Hepatocyte (in vitro differentiated cells): ENCODE results near the gene CHTOP. TPM values are rescaled to one million over a fixed set of nuclear protein-coding genes. Genes with fewer than 3 reads are reported as not detected.

ENCODE experiments used
- DNase-seq: peaks from one replicate; pipeline ENCODE4 v3.0.0-alpha.2; 2016; ENCODE audit warnings: low spot score
- H2AFZ ChIP-seq: fragments of 200-600 bp; sonication (generic); 2 replicates; pipeline ENCODE4 v1.6.0; 2016; ENCODE audit warnings: antibody characterized with exemption, mild to moderate bottlenecking
- H3K27ac ChIP-seq: fragments of 200-600 bp; sonication (generic); 2 replicates; pipeline ENCODE4 v1.5.1; 2016; ENCODE audit warnings: mild to moderate bottlenecking
- H3K27me3 ChIP-seq: fragments of 200-600 bp; sonication (generic); 2 replicates; pipeline ENCODE4 v1.6.1; 2016
- H3K36me3 ChIP-seq: fragments of 200-600 bp; sonication (generic); replicated peaks from 2 replicates; pipeline ENCODE4 v1.5.1; 2016; ENCODE audit warnings: low read depth; ENCODE audit not compliant: insufficient read depth
- H3K4me1 ChIP-seq: fragments of 200-600 bp; sonication (generic); 2 replicates; pipeline ENCODE4 v1.5.1; 2016; ENCODE audit warnings: mild to moderate bottlenecking, moderate library complexity; ENCODE audit not compliant: insufficient read depth
- H3K4me2 ChIP-seq: fragments of 200-600 bp; sonication (generic); 2 replicates; pipeline ENCODE4 v1.6.0; 2016
- H3K4me3 ChIP-seq: fragments of 200-600 bp; sonication (generic); 2 replicates; pipeline ENCODE4 v1.5.1; 2016; ENCODE audit warnings: mild to moderate bottlenecking
- H3K79me2 ChIP-seq: fragments of 200-600 bp; sonication (generic); 2 replicates; pipeline ENCODE4 v1.6.0; 2017; ENCODE audit warnings: mild to moderate bottlenecking
- H3K9me2 ChIP-seq: fragments of 200-600 bp; sonication (generic); replicated peaks from 2 replicates; pipeline ENCODE4 v1.6.0; 2017; ENCODE audit warnings: mild to moderate bottlenecking; ENCODE audit not compliant: insufficient read depth
- H3K9me3 ChIP-seq: fragments of 200-600 bp; sonication (generic); 2 replicates; pipeline ENCODE4 v1.5.1; 2016; ENCODE audit warnings: low read depth, mild to moderate bottlenecking
- H4K20me1 ChIP-seq: fragments of 200-600 bp; sonication (generic); 2 replicates; pipeline ENCODE4 v1.6.0; 2016; ENCODE audit warnings: mild to moderate bottlenecking; ENCODE audit not compliant: insufficient read depth, poor library complexity, severe bottlenecking
- EZH2 ChIP-seq: fragments of 200-600 bp; sonication (generic); IDR thresholded peaks from 2 replicates; pipeline ENCODE4 v1.6.1; 2016; ENCODE audit warnings: antibody characterized with exemption, mild to moderate bottlenecking, borderline replicate concordance
- EZH2phosphoT487 ChIP-seq: fragments of 200-600 bp; sonication (generic); IDR thresholded peaks from one replicate; pipeline ENCODE4 v1.6.1; 2018; ENCODE audit warnings: antibody characterized with exemption, mild to moderate bottlenecking, low read depth, moderate library complexity; ENCODE audit not compliant: unreplicated experiment, severe bottlenecking
- WGBS: methylation state at CpG from one replicate; pipeline ENCODE4 v1.1.6; 2016; ENCODE audit warnings: low lambda C conversion rate; ENCODE audit errors: missing lambda C conversion rate; 5-methylcytosine and 5-hydroxymethylcytosine counted together
- polyA plus RNA-seq: library from polyadenylated mRNA; unstranded; fragments of >200 nt; fragmentation: Nextera tagmentation; extraction: Ambion mirVana; gene quantifications from 2 replicates; pipeline ENCODE4 v1.2.1, GENCODE V29; 2016
- total RNA-seq: library from RNA; depleted of rRNA; stranded (reverse); fragments of >200 nt; gene quantifications from 2 replicates; pipeline ENCODE4 v1.2.3, GENCODE V29; 2014
- TF ChIP-seq, protein P1 (sequence below): fragments of 200-600 bp; sonication (generic); IDR thresholded peaks from 2 replicates; pipeline ENCODE4 v1.5.1; 2016; ENCODE audit warnings: antibody characterized with exemption, mild to moderate bottlenecking; ENCODE audit not compliant: poor library complexity

The CHTOP gene
- total and polyA plus RNA-seq, 2 experiments from 2014 or later: 50.7 to 65.5 TPM

DNA sequence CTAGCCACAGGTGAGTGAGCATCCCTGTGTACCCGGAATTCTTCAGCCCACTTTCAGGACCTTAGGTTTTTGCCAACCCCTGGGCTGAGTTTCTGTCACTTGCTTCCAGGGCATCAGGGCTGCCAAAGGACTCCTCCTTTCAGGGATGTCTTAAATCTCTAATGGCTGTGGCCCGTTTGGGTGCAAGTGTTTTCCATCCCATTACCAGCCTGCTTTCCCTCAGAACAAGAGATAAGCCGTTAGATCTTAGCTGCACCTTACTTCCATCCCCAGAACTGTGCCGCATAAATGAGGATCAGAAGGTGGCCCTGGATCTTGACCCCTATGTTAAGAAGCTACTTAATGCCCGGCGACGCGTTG lies 25.3 kb downstream of the CHTOP start:
- Histone ChIP-seq H3K4me3 (peak overlapping the region; percentile 85), H2AFZ (peak overlapping the region; percentile 82), H3K4me2 (peak overlapping the region; percentile 91), H3K27me3 (no peaks in the 10 kb centered on the region), H3K79me2 (peaks cover 17% of the 10 kb centered on the region), H3K27ac (peak overlapping the region; percentile 89), H3K9me3 (no peaks in the 10 kb centered on the region), H3K9me2 (no peaks in the 10 kb centered on the region), H3K36me3 (no peaks in the 10 kb centered on the region), H3K4me1 (peaks cover 5% of the 10 kb centered on the region), H4K20me1 (no peaks in the 10 kb centered on the region)
- WGBS: 47% methylated on average over 8 of the region's 8 CpGs
- TF ChIP-seq EZH2 (no peak), EZH2phosphoT487 (no peak)
- TF ChIP-seq, protein P1, sequence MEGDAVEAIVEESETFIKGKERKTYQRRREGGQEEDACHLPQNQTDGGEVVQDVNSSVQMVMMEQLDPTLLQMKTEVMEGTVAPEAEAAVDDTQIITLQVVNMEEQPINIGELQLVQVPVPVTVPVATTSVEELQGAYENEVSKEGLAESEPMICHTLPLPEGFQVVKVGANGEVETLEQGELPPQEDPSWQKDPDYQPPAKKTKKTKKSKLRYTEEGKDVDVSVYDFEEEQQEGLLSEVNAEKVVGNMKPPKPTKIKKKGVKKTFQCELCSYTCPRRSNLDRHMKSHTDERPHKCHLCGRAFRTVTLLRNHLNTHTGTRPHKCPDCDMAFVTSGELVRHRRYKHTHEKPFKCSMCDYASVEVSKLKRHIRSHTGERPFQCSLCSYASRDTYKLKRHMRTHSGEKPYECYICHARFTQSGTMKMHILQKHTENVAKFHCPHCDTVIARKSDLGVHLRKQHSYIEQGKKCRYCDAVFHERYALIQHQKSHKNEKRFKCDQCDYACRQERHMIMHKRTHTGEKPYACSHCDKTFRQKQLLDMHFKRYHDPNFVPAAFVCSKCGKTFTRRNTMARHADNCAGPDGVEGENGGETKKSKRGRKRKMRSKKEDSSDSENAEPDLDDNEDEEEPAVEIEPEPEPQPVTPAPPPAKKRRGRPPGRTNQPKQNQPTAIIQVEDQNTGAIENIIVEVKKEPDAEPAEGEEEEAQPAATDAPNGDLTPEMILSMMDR: no peak
- no peak for DNase-seq

DNA sequence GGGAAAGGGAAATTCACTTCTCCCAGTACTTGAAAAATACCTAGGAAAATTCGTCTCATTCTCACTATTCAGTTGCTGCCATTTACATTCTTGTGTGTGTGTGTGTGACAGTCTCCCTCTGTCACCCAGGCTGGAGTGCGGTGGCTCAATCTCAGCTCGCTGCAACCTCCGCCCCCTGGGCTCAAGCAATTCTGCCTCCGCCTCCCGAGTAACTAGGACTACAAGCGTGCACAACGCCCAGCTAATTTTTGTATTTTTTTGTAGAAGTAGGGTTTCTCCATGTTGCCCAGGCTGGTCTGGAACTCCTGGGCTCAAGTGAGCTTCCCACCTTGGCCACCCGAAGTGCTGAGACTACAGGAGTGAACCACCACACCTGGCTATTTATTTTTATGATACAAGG lies 25.8 kb downstream of the CHTOP start:
- Histone ChIP-seq H3K79me2 (peaks cover 17% of the 10 kb centered on the region), H3K9me2 (no peaks in the 10 kb centered on the region), H3K27me3 (no peaks in the 10 kb centered on the region), H2AFZ (no peak overlapping the region), H3K4me2 (peak overlapping the region; percentile 91), H3K4me3 (peak overlapping the region; percentile 85), H4K20me1 (no peaks in the 10 kb centered on the region), H3K36me3 (no peaks in the 10 kb centered on the region), H3K27ac (peak overlapping the region; percentile 89), H3K9me3 (no peaks in the 10 kb centered on the region), H3K4me1 (peaks cover 5% of the 10 kb centered on the region)
- no peak for DNase-seq
- WGBS: 77% methylated on average over 9 of the region's 9 CpGs
- TF ChIP-seq, protein P1: no peak
- TF ChIP-seq EZH2 (no peak), EZH2phosphoT487 (no peak)

DNA sequence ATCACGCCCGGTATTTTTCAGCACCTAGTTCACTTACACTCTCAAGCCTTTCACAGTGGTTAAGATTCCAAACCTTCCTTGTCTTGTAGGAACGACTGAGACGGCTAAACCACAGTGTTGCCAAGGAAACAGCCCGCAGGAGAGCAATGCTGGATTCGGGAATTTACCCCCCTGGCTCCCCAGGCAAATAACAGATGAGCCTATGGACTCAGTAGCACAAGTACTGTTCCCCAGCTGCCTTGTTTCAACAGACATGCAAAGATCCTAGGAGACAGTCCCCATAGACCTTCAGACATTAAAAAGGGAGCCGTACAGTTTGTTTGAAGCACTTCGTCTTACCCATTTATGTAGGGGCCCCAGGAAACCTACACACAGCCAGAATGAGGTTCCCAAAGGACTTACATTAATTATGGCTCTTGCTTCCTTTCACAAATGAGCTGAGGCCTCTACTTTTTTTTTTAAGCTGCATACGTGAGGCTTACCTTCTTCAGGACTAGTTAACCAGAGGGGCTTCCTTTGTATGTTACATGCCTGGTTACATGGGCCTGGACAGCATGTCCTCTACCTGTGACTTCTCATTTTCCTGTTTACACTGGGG lies 27.3 kb downstream of the CHTOP start:
- Histone ChIP-seq H3K27me3 (no peaks in the 10 kb centered on the region), H3K36me3 (no peaks in the 10 kb centered on the region), H3K79me2 (peaks cover 17% of the 10 kb centered on the region), H3K4me1 (peaks cover 5% of the 10 kb centered on the region), H3K4me2 (no peak overlapping the region), H4K20me1 (no peaks in the 10 kb centered on the region), H3K9me2 (no peaks in the 10 kb centered on the region), H3K4me3 (no peak overlapping the region), H3K9me3 (no peaks in the 10 kb centered on the region), H2AFZ (no peak overlapping the region), H3K27ac (no peak overlapping the region)
- no peak for TF ChIP-seq EZH2phosphoT487
- no peak for TF ChIP-seq EZH2
- TF ChIP-seq, protein P1: no peak
- no peak for DNase-seq
- 81% methylated on average over 9 of the region's 9 CpGs for WGBS

GRCh38 chr1:153662269-153662668 lies 28.4 kb downstream of the CHTOP start:
- peaks cover 5% of the 10 kb centered on the region for H3K4me1 ChIP-seq
- H3K27ac ChIP-seq: no peak overlapping the region
- H3K27me3 ChIP-seq: no peaks in the 10 kb centered on the region
- no peaks in the 10 kb centered on the region for H3K9me3 ChIP-seq
- H3K79me2 ChIP-seq: peaks cover 17% of the 10 kb centered on the region
- 68% methylated on average over 2 of the region's 2 CpGs for WGBS
- DNase-seq: no peak
- H3K36me3 ChIP-seq: no peaks in the 10 kb centered on the region
- H3K4me2 ChIP-seq: no peak overlapping the region
- H4K20me1 ChIP-seq: no peaks in the 10 kb centered on the region
- no peak overlapping the region for H3K4me3 ChIP-seq
- no peaks in the 10 kb centered on the region for H3K9me2 ChIP-seq
- TF ChIP-seq EZH2phosphoT487: no peak
- TF ChIP-seq, protein P1: no peak
- TF ChIP-seq EZH2: no peak
- H2AFZ ChIP-seq: no peak overlapping the region
